Dendritic cell treated with granulocyte-macrophage colony-stimulating factor and Interleukin-4, amounts not matched to agents 40 ng/mL and 50 ng/mL, for 4 days (primary cell): ENCODE data around the gene MED12L.

ENCODE experiments used
- H3K27ac Mint-ChIP-seq: one replicate; pipeline ENCODE4 v1.8.0; 2022; ENCODE audit warnings: mild to moderate bottlenecking, mixed read lengths
- H3K27me3 Mint-ChIP-seq: one replicate; pipeline ENCODE4 v1.8.0; 2022; ENCODE audit warnings: mild to moderate bottlenecking, mixed read lengths
- H3K36me3 Mint-ChIP-seq: one replicate; pipeline ENCODE4 v1.8.0; 2022; ENCODE audit warnings: low read depth, mixed read lengths
- H3K4me1 Mint-ChIP-seq: one replicate; pipeline ENCODE4 v1.8.0; 2022; ENCODE audit warnings: low read depth, mixed read lengths
- H3K4me3 Mint-ChIP-seq: one replicate; pipeline ENCODE4 v1.8.0; 2022; ENCODE audit warnings: mild to moderate bottlenecking, moderate library complexity, mixed read lengths
- H3K9me3 Mint-ChIP-seq: one replicate; pipeline ENCODE4 v1.8.0; 2022; ENCODE audit warnings: mixed read lengths
- intact Hi-C: fragments of 100-400 bp; cut with micrococcal nuclease; formaldehyde crosslinking; loops from one replicate; pipeline ENCODE4 v1.15.0; 2022

Gene MED12L

GRCh38 chr3:151133917-151134450 is 48.5 kb downstream of the MED12L start:
- Mint-ChIP-seq H3K4me1 (peaks cover 22% of the 10 kb centered on the region), H3K27me3 (peaks cover 9% of the 10 kb centered on the region), H3K27ac (no peak overlapping the region), H3K9me3 (no peaks in the 10 kb centered on the region), H3K36me3 (no peaks in the 10 kb centered on the region), H3K4me3 (no peak overlapping the region)
- intact Hi-C loops = no loop called here

DNA sequence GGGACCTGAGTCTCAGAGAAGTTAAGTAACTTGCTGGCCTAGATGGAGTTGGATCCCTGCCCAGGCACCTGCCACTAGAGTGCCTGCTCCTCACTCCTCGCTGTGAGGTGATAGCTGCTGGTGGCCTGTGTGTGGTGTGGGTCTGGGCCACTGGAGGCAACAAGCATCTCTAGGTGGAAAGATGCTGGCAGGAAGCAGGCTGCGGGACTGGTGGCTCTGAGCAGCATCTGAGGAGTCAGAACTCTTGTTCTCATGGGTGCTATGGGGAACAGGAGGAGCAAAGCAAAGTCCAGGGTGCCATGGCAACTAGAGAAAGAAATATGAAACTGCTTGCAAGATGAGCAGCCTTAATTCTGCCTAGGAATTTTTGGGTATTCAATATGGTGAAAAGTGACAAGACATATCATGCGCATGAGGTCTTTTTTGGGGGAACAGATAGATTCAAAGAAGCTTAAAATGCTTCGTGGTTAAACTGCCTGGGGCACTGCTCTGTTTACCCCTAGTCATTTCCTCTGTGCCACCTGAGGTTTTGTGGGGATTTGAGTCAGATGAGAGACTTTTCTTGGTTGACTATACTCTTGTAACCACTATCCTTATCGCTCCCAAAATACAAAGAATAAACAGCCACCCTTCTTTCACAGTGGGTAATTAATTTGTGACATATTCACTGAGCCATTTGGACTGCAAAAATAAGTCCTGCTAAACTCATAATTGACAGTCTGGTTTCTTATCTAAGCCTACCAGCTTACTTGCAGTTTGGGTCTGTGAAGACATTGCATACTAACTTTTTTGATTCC is 50.3 kb downstream of the MED12L start:
- intact Hi-C loops = no loop called here
- no peak overlapping the region for H3K4me3 Mint-ChIP-seq

GRCh38 chr3:151142929-151143328 is 57.5 kb downstream of the MED12L start:
- Mint-ChIP-seq H3K4me1 (no peaks in the 10 kb centered on the region), H3K36me3 (no peaks in the 10 kb centered on the region), H3K27ac (no peak overlapping the region), H3K27me3 (peaks cover 8% of the 10 kb centered on the region), H3K9me3 (no peaks in the 10 kb centered on the region), H3K4me3 (no peak overlapping the region)
- intact Hi-C loops = loop anchor here (10.0 kb wide), 1 partner anchor 618 kb away; no protein-coding TSS in a partner anchor

More for the DNA sequence above, 50.3 kb downstream of the MED12L start:
- no peaks in the 10 kb centered on the region for H3K9me3 Mint-ChIP-seq
- peaks cover 22% of the 10 kb centered on the region for H3K4me1 Mint-ChIP-seq
- no peaks in the 10 kb centered on the region for H3K36me3 Mint-ChIP-seq
- H3K27ac Mint-ChIP-seq = no peak overlapping the region
- H3K27me3 Mint-ChIP-seq = peaks cover 9% of the 10 kb centered on the region

GRCh38 chr3:151144016-151144415 is 58.6 kb downstream of the MED12L start:
- Mint-ChIP-seq H3K27ac (no peak overlapping the region), H3K4me1 (no peaks in the 10 kb centered on the region), H3K27me3 (peaks cover 8% of the 10 kb centered on the region), H3K4me3 (no peak overlapping the region), H3K36me3 (no peaks in the 10 kb centered on the region), H3K9me3 (no peaks in the 10 kb centered on the region)
- intact Hi-C loops = loop anchor here (10.0 kb wide), 1 partner anchor 619 kb away; no protein-coding TSS in a partner anchor

DNA sequence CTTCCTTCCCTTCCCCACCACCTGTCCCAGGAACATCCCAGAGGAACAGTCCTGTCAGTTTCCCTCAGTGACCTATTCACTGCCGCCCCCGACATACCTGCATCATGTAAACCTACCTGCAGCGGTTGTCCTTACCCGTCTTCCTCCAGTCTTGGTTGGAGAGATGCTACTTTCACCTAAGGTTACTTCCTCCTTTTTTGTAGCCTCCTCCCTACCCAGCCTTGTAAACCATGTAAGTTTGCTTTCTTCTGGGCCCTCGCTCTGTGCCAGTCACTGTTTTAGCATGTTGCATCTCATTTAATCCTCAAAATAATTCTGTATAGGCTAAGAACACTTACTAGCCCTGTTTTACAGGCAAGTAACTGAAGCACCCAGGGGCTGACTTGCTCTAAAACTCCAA is 59.3 kb downstream of the MED12L start:
- intact Hi-C loops = loop anchor here (5.0 to 10.0 kb wide), 3 partner anchors 77 to 620 kb away; no protein-coding TSS in a partner anchor
- no peaks in the 10 kb centered on the region for H3K36me3 Mint-ChIP-seq
- no peaks in the 10 kb centered on the region for H3K9me3 Mint-ChIP-seq
- no peak overlapping the region for H3K27ac Mint-ChIP-seq
- peaks cover 8% of the 10 kb centered on the region for H3K27me3 Mint-ChIP-seq
- no peak overlapping the region for H3K4me3 Mint-ChIP-seq
- no peaks in the 10 kb centered on the region for H3K4me1 Mint-ChIP-seq

DNA sequence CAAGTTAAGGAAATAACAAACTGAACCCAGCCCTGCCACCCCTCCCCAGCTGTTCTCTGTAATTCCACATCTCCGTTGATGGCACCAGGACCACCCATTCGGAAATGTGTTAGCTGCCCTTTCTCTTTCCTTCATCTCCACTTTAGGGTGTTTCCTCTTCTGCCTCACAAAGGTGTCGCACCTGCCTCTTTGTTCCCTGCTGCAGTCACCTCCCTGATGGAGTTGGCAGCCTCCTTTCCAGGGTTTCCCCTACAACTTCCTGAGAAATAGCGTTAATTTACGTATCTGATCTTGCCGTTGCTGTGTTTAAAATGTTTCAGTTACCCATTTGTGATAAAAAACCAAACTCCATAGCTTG is 60.2 kb downstream of the MED12L start:
- H3K9me3 Mint-ChIP-seq = no peaks in the 10 kb centered on the region
- H3K27ac Mint-ChIP-seq = no peak overlapping the region
- no peaks in the 10 kb centered on the region for H3K4me1 Mint-ChIP-seq
- H3K27me3 Mint-ChIP-seq = peaks cover 8% of the 10 kb centered on the region
- intact Hi-C loops = loop anchor here (1.0 to 10.0 kb wide), 5 partner anchors 78 to 621 kb away; no protein-coding TSS in a partner anchor
- H3K36me3 Mint-ChIP-seq = no peaks in the 10 kb centered on the region
- H3K4me3 Mint-ChIP-seq = no peak overlapping the region

DNA sequence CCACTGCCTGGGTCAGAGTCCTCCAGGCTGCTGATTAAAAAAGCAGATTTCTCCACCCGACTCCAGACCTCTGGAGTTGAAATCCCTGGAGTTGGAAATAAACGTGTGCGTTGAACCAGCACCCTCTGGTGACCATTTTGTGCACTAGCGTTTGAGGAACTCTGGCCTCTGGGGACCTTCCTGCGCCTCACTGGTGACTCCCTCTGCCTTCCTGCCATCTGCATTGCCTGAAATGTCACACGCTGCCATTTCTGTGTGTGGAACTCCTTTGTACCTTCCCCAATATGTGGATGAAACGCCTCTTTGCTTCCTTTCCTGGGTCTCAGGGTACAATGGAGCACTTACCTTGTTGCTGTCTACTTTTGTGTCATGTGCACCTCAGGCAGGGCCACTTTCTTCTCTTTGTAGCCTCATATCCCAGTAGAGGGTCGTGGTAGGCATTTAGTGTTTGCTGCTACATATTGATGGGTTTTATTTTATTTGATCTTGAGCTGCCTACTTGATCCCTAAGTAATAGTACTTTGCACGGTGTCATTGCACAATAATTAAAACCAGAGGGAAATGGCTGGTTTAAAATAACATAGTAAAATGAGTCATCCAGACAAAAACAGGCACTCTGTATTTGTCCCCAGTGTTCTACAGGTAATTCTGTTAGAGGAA is 60.7 kb downstream of the MED12L start:
- Mint-ChIP-seq H3K27me3 (peaks cover 8% of the 10 kb centered on the region), H3K4me3 (no peak overlapping the region), H3K9me3 (no peaks in the 10 kb centered on the region), H3K4me1 (no peaks in the 10 kb centered on the region), H3K27ac (no peak overlapping the region), H3K36me3 (no peaks in the 10 kb centered on the region)
- intact Hi-C loops = loop anchor here (1.0 to 10.0 kb wide), 5 partner anchors 79 to 621 kb away; no protein-coding TSS in a partner anchor

DNA sequence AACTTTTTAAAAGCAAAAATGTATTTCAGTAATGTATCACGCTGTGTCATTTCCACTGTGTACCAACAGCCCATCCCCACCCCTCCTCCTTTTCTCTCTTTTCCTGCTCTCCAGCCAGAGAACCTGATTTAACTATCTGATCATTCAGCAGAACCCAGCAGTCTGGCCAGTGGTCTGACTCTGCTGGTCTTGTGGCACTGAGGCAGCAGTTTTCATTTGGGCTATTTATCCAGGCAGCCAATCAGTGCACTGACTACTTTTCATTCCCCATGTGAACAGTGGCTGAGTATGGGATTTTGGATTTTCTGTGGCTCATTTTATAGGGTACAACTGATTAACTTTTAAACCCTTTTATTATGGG is 61.2 kb downstream of the MED12L start:
- Mint-ChIP-seq H3K4me1 (no peaks in the 10 kb centered on the region), H3K4me3 (no peak overlapping the region), H3K36me3 (no peaks in the 10 kb centered on the region), H3K9me3 (no peaks in the 10 kb centered on the region), H3K27ac (no peak overlapping the region), H3K27me3 (peaks cover 8% of the 10 kb centered on the region)
- intact Hi-C loops = loop anchor here (1.0 to 10.0 kb wide), 5 partner anchors 79 to 622 kb away; no protein-coding TSS in a partner anchor

GRCh38 chr3:151147299-151147698 is 61.8 kb downstream of the MED12L start:
- intact Hi-C loops = loop anchor here (2.0 to 10.0 kb wide), 4 partner anchors 80 to 622 kb away; no protein-coding TSS in a partner anchor
- Mint-ChIP-seq H3K27ac (no peak overlapping the region), H3K4me1 (no peaks in the 10 kb centered on the region), H3K4me3 (no peak overlapping the region), H3K27me3 (peaks cover 8% of the 10 kb centered on the region), H3K36me3 (no peaks in the 10 kb centered on the region), H3K9me3 (no peaks in the 10 kb centered on the region)

DNA sequence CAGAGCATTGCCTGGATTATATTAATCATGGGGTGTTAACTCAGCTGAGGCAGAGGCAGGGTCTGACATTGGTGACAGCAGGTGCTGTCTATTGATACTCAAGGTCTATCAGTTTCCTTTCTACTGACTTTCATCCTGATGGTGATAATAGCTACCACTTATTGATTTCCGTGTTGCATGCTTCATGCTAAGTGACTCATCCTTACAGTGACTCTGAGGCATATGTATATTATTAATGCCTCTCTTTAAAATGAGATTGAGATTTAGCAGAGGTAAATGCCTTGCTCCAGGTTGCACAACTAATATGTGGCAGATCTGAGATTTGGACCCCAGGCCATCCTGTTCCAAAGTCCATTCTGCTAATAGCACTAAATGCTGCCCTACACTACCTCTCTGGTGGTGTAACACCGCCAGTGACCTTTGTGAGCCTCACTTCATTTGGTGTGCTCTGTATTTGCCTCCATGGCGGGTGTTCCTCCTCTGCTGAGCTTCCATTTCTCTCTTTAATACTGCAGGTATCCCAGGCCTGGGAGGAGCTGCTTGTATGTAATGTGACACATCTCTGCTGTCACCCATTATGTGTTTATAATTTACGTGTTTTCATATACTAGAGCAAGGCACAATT is 67.1 kb downstream of the MED12L start:
- H3K36me3 Mint-ChIP-seq = no peaks in the 10 kb centered on the region
- intact Hi-C loops = no loop called here
- H3K9me3 Mint-ChIP-seq = no peaks in the 10 kb centered on the region
- H3K4me3 Mint-ChIP-seq = no peak overlapping the region
- H3K27ac Mint-ChIP-seq = no peak overlapping the region
- no peaks in the 10 kb centered on the region for H3K4me1 Mint-ChIP-seq
- H3K27me3 Mint-ChIP-seq = no peaks in the 10 kb centered on the region

DNA sequence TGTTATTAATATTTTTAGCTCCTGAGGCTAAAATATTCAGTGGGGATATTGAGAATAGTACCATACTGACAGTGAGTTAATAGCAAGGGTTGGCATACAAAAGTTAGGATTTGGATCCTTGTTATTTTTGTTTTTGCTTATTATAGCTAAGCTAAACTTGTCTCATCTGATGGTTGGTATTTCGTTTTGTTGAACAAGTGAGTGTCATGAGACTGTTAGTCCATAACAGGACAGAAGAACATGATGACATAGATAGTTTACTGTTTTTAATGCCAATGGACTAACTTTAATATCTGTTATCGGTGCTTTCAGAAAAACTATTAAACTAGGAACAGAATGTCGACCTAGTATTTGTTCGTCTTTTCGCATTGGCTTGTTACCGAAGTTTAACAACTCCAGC is 69.1 kb downstream of the MED12L start:
- Mint-ChIP-seq H3K36me3 (no peaks in the 10 kb centered on the region), H3K9me3 (no peaks in the 10 kb centered on the region), H3K27ac (no peak overlapping the region), H3K27me3 (no peaks in the 10 kb centered on the region), H3K4me1 (no peaks in the 10 kb centered on the region), H3K4me3 (no peak overlapping the region)
- intact Hi-C loops = no loop called here

DNA sequence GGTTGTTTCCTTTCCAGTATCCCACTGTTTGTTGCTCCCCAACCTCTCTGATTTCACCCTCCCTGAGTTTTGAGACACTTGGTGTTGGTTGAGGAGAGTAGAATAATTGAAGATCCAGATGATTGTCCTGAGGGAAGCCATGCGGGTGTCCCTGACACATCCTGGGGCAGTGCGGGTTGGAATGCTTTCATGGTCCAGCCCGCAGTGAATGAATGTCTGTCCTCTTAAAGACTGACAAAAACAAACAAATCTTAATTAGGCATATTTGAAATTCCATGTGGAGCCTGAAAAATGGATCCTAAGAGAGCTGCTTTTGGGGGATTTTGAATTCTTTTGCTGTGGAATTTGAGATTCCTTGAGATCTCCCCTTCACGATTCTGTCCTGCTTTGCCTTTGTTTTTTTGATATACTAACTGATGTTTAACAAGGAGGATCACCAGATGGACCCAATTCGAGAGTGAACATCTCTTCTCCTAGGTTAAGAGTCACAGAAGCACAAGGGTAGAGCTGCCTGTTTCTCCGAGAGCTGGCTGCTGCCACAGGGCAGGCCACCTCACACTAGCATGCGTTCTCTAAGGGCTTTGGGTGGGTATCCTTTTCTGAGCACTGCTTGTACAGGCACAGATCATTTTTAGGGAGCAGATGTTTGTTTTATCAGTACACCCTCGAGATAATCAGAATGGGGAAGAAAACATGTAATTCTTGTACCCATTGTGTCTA is 70.1 kb downstream of the MED12L start:
- H3K4me1 Mint-ChIP-seq = peaks cover 4% of the 10 kb centered on the region
- no peak overlapping the region for H3K4me3 Mint-ChIP-seq
- no peak overlapping the region for H3K27ac Mint-ChIP-seq
- no peaks in the 10 kb centered on the region for H3K36me3 Mint-ChIP-seq
- intact Hi-C loops = loop anchor here (2.0 kb wide), 1 partner anchor 127 kb away; no protein-coding TSS in a partner anchor
- H3K27me3 Mint-ChIP-seq = no peaks in the 10 kb centered on the region
- H3K9me3 Mint-ChIP-seq = no peaks in the 10 kb centered on the region

DNA sequence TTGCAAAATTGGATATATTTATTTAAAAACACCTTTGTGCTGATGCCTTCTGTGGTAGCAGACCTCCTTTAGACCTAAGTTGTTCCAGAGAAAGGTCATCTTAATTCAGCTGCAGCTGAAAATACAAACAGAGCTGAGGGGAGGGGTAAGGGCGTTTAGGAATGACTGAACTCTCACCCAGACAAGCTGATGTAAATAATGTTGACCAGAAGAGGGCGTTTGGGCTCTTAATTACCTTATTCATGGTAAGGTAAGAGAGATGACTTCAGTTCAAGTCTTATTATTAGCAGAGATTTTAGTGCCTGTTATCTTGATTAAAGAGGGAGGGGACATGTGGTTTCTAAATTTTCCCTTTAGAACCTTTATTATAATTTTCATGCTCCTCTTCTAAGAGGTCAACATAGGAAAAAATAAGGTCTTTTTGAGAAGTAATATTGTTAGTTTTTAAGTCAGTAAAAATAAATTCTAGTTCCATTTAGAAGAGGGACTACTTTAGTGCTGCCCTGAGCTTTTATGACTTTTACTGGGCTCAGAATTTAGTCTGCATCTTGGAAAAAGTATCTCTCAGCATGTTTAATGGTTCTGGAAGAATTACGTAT is 71.3 kb downstream of the MED12L start:
- H3K27me3 Mint-ChIP-seq = no peaks in the 10 kb centered on the region
- H3K4me1 Mint-ChIP-seq = peaks cover 13% of the 10 kb centered on the region
- intact Hi-C loops = loop anchor here (2.0 kb wide), 1 partner anchor 126 kb away; no protein-coding TSS in a partner anchor
- H3K9me3 Mint-ChIP-seq = no peaks in the 10 kb centered on the region
- no peaks in the 10 kb centered on the region for H3K36me3 Mint-ChIP-seq
- no peak overlapping the region for H3K27ac Mint-ChIP-seq
- H3K4me3 Mint-ChIP-seq = no peak overlapping the region
